MM.1S (cell line): ENCODE data around the gene NHLRC1.

Experiments used
- DNase-seq: peaks from one replicate; pipeline ENCODE4 v3.0.0-alpha.2; 2015
- H2AFZ ChIP-seq: fragments of 300-600 bp; sonication (generic); 2 replicates; pipeline ENCODE4 v1.6.0; 2016; ENCODE audit warnings: antibody characterized with exemption, low read length
- H3F3A ChIP-seq: fragments of 300-600 bp; sonication (generic); 2 replicates; pipeline ENCODE4 v1.6.1; 2016; ENCODE audit warnings: mild to moderate bottlenecking, antibody characterized with exemption, low read length, moderate library complexity, mixed read lengths; ENCODE audit not compliant: insufficient read depth
- H3K27ac ChIP-seq: fragments of 300-600 bp; sonication (generic); 2 replicates; pipeline ENCODE4 v1.5.1; 2016; ENCODE audit warnings: mild to moderate bottlenecking, low read length
- H3K27me3 ChIP-seq: fragments of 300-600 bp; sonication (generic); replicated peaks from 2 replicates; pipeline ENCODE4 v1.6.0; 2016; ENCODE audit warnings: low read length; ENCODE audit not compliant: insufficient read depth
- H3K36me3 ChIP-seq: fragments of 300-600 bp; sonication (generic); replicated peaks from 2 replicates; pipeline ENCODE4 v1.6.1; 2016; ENCODE audit warnings: mild to moderate bottlenecking, low read length, mixed read lengths; ENCODE audit not compliant: insufficient read depth
- H3K4me1 ChIP-seq: fragments of 300-600 bp; sonication (generic); 2 replicates; pipeline ENCODE4 v1.6.1; 2016; ENCODE audit warnings: low read length, mixed read lengths
- H3K4me2 ChIP-seq: fragments of 300-600 bp; sonication (generic); 2 replicates; pipeline ENCODE4 v1.6.0; 2016; ENCODE audit warnings: low read depth, low read length
- H3K4me3 ChIP-seq: fragments of 300-600 bp; sonication (generic); 2 replicates; pipeline ENCODE4 v1.5.1; 2016; ENCODE audit warnings: low read length, mixed read lengths
- H3K79me2 ChIP-seq: fragments of 300-600 bp; sonication (generic); 2 replicates; pipeline ENCODE4 v1.6.1; 2016; ENCODE audit warnings: mixed run types, low read length, mixed read lengths
- H3K9ac ChIP-seq: fragments of 300-600 bp; sonication (generic); 2 replicates; pipeline ENCODE4 v1.6.1; 2016; ENCODE audit warnings: low read length, mixed read lengths
- H3K9me2 ChIP-seq: fragments of 300-600 bp; sonication (generic); replicated peaks from 2 replicates; pipeline ENCODE4 v1.6.1; 2016; ENCODE audit warnings: mild to moderate bottlenecking, low read length, mixed read lengths; ENCODE audit not compliant: insufficient read depth
- H3K9me3 ChIP-seq: fragments of 300-600 bp; sonication (generic); replicated peaks from 2 replicates; pipeline ENCODE4 v1.6.1; 2016; ENCODE audit warnings: mild to moderate bottlenecking, low read length, mixed read lengths; ENCODE audit not compliant: insufficient read depth
- H4K20me1 ChIP-seq: fragments of 300-600 bp; sonication (generic); 2 replicates; pipeline ENCODE4 v1.6.1; 2016; ENCODE audit warnings: mild to moderate bottlenecking, low read length, moderate library complexity, mixed read lengths; ENCODE audit not compliant: insufficient read depth
- EZH2 ChIP-seq: fragments of 300-600 bp; sonication (generic); optimal IDR thresholded peaks from 2 replicates; pipeline ENCODE3; 2017; ENCODE audit warnings: low read depth, mild to moderate bottlenecking, antibody characterized with exemption, low read length, mixed read lengths
- EZH2phosphoT487 ChIP-seq: fragments of 300-600 bp; sonication (generic); IDR thresholded peaks from 2 replicates; pipeline ENCODE4 v1.6.1; 2018; ENCODE audit warnings: antibody characterized with exemption, low read length
- TF ChIP-seq, protein P1 (sequence below): fragments of 300-600 bp; sonication (generic); IDR thresholded peaks from 2 replicates; pipeline ENCODE4 v1.5.1; 2016; ENCODE audit warnings: antibody characterized with exemption, low read length, mixed read lengths

NHLRC1 gene

DNA sequence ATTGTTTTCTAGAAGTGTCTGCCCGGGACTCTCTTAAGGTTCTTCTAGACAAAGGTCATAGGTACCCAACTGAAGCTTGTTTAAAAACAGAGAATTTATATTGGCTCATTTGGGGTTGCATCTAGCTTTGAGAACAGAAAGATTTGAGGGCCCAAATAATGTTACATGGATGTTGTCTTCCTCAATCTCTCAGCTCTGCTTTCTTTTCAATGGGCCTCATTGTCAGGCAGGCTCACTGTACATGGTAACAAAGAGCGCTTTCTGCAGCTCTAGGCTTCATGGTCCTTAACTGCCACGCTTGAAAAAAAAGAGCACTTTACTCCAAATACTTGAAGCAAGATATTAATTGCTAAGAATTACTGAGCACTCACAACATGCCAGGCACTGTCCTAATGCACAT lies 22.2 kb downstream of the NHLRC1 start:
- H3K9me3 ChIP-seq, result no peaks in the 10 kb centered on the region
- H3K27ac ChIP-seq, result no peak overlapping the region
- no peaks in the 10 kb centered on the region for H3K79me2 ChIP-seq
- H3F3A ChIP-seq, result no peaks in the 10 kb centered on the region
- H4K20me1 ChIP-seq, result no peaks in the 10 kb centered on the region
- H3K27me3 ChIP-seq, result no peaks in the 10 kb centered on the region
- H3K9ac ChIP-seq, result no peak overlapping the region
- no peaks in the 10 kb centered on the region for H3K36me3 ChIP-seq
- TF ChIP-seq EZH2 (no peak), EZH2phosphoT487 (no peak)
- TF ChIP-seq, protein P1, sequence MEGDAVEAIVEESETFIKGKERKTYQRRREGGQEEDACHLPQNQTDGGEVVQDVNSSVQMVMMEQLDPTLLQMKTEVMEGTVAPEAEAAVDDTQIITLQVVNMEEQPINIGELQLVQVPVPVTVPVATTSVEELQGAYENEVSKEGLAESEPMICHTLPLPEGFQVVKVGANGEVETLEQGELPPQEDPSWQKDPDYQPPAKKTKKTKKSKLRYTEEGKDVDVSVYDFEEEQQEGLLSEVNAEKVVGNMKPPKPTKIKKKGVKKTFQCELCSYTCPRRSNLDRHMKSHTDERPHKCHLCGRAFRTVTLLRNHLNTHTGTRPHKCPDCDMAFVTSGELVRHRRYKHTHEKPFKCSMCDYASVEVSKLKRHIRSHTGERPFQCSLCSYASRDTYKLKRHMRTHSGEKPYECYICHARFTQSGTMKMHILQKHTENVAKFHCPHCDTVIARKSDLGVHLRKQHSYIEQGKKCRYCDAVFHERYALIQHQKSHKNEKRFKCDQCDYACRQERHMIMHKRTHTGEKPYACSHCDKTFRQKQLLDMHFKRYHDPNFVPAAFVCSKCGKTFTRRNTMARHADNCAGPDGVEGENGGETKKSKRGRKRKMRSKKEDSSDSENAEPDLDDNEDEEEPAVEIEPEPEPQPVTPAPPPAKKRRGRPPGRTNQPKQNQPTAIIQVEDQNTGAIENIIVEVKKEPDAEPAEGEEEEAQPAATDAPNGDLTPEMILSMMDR, result no peak
- DNase-seq, result no peak
- no peak overlapping the region for H3K4me3 ChIP-seq
- no peak overlapping the region for H2AFZ ChIP-seq
- H3K4me1 ChIP-seq, result no peaks in the 10 kb centered on the region
- no peaks in the 10 kb centered on the region for H3K9me2 ChIP-seq
- no peak overlapping the region for H3K4me2 ChIP-seq

DNA sequence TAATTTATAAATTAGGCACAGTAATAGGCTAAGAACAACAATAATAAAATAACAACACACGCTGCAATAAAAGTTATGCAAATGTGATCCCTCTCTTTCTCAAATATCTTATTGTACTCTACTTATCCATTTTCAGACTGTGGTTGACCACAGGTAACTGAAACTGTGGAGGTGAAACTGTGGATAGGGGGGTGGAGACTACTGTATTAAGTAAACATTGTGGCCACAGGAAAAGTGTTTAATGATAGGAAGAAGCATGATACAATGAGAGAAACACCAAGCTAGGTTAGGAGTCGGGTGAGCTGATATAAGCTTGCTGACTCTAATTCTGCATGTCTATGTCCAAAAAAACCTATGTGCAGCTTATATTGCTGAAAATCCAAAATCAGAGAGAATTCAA lies 23.0 kb downstream of the NHLRC1 start:
- no peak for DNase-seq
- Histone ChIP-seq H3K9ac (no peak overlapping the region), H3K36me3 (no peaks in the 10 kb centered on the region), H3K27me3 (no peaks in the 10 kb centered on the region), H3K9me3 (no peaks in the 10 kb centered on the region), H3K4me2 (no peak overlapping the region), H3K4me3 (no peak overlapping the region), H4K20me1 (no peaks in the 10 kb centered on the region), H3K4me1 (no peaks in the 10 kb centered on the region), H3K9me2 (no peaks in the 10 kb centered on the region), H3K27ac (no peak overlapping the region), H3F3A (no peaks in the 10 kb centered on the region), H3K79me2 (no peaks in the 10 kb centered on the region), H2AFZ (no peak overlapping the region)
- no peak for TF ChIP-seq EZH2
- no peak for TF ChIP-seq EZH2phosphoT487
- TF ChIP-seq, protein P1, result no peak

DNA sequence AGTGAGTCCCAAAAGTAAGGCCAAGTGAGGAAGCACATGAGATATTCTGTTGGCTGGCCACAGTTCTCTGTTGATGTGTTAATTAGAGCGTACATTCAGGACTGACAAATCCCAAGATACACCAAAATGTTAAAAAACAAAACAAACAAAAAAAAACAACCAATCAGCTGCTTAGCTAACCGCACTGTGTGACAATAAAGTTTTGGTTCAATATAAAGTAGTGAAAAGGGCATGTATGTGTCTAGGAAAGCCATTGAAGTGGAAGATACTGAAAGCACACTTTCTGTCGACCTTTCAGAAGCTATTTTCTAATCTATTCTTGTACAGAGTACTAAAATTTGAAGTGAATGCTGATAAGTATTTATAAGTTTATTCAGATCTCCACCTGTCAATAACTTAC lies 26.1 kb downstream of the NHLRC1 start:
- no peak overlapping the region for H3K27ac ChIP-seq
- H3F3A ChIP-seq, result no peaks in the 10 kb centered on the region
- H3K36me3 ChIP-seq, result no peaks in the 10 kb centered on the region
- H3K4me2 ChIP-seq, result no peak overlapping the region
- no peaks in the 10 kb centered on the region for H3K9me3 ChIP-seq
- H3K9ac ChIP-seq, result no peak overlapping the region
- H3K79me2 ChIP-seq, result no peaks in the 10 kb centered on the region
- H2AFZ ChIP-seq, result no peak overlapping the region
- no peaks in the 10 kb centered on the region for H3K4me1 ChIP-seq
- TF ChIP-seq EZH2 (no peak), EZH2phosphoT487 (no peak)
- TF ChIP-seq, protein P1, result no peak
- H3K27me3 ChIP-seq, result no peaks in the 10 kb centered on the region
- DNase-seq, result no peak
- no peaks in the 10 kb centered on the region for H3K9me2 ChIP-seq
- H3K4me3 ChIP-seq, result no peak overlapping the region
- no peaks in the 10 kb centered on the region for H4K20me1 ChIP-seq
